GM21737 (cell line): ENCODE measurements around the gene CLCA1.
"Not testable (repeated sequence)": the region's sequence is repeated elsewhere in the genome, so short reads cannot be mapped to it uniquely, and the experiment has no call there.

Experiments used
- ATAC-seq: cut with Tn5 transposase; IDR thresholded peaks from one replicate; pipeline ENCODE4 v1.9.1; 2021; ENCODE audit warnings: mild to moderate bottlenecking, moderate library complexity; ENCODE audit not compliant: unreplicated experiment

The CLCA1 gene

GRCh38 chr1:86502125-86502646 lies 33.5 kb downstream of the CLCA1 start:
- ATAC-seq: not testable (repeated sequence)

GRCh38 chr1:86502721-86503405 lies 34.1 kb downstream of the CLCA1 start:
- ATAC-seq: no peak

- no peak for ATAC-seq
Observed at GRCh38 chr1:86503406-86504136, 34.8 kb downstream of the CLCA1 start.

- ATAC-seq: no peak
Observed at GRCh38 chr1:86504137-86504479, 35.4 kb downstream of the CLCA1 start.

- ATAC-seq: no peak
Observed at GRCh38 chr1:86504895-86505563, 36.3 kb downstream of the CLCA1 start.

- ATAC-seq: no peak
Observed at GRCh38 chr1:86505564-86505902, 36.8 kb downstream of the CLCA1 start.

- ATAC-seq: no peak
Observed at GRCh38 chr1:86507935-86508582, 39.3 kb downstream of the CLCA1 start.

GRCh38 chr1:86508583-86508969 lies 39.8 kb downstream of the CLCA1 start:
- no peak for ATAC-seq

GRCh38 chr1:86515597-86515996 lies 46.9 kb downstream of the CLCA1 start:
- ATAC-seq: no peak

GRCh38 chr1:86516335-86516734 lies 47.6 kb downstream of the CLCA1 start:
- ATAC-seq: no peak

- ATAC-seq: no peak
Observed at GRCh38 chr1:86517336-86517735, 48.6 kb downstream of the CLCA1 start.

GRCh38 chr1:86520789-86521521 lies 52.2 kb downstream of the CLCA1 start:
- no peak for ATAC-seq

- ATAC-seq: no peak
Observed at GRCh38 chr1:86521522-86521891, 52.8 kb downstream of the CLCA1 start.

GRCh38 chr1:86522240-86522639 lies 53.5 kb downstream of the CLCA1 start:
- no peak for ATAC-seq

GRCh38 chr1:86523670-86524354 lies 55.1 kb downstream of the CLCA1 start:
- ATAC-seq: no peak

- ATAC-seq: no peak
Observed at GRCh38 chr1:86527306-86527705, 58.6 kb downstream of the CLCA1 start.

GRCh38 chr1:86530211-86530845 lies 61.6 kb downstream of the CLCA1 start:
- no peak for ATAC-seq

GRCh38 chr1:86537928-86538695 lies 69.4 kb downstream of the CLCA1 start:
- ATAC-seq: no peak

- ATAC-seq: no peak
Observed at GRCh38 chr1:86538775-86539174, 70.0 kb downstream of the CLCA1 start.
